K562 (cell line): ENCODE data around the gene PARP4. TPM values are rescaled to one million over a fixed set of nuclear protein-coding genes. Genes with fewer than 3 reads are reported as not detected.

Source experiments
- BMI1 ChIP-seq: fragments of 150-350 bp; IDR thresholded peaks from 2 replicates; pipeline ENCODE4 v1.6.1; 2014; ENCODE audit warnings: low read length
- DEAF1 ChIP-seq: fragments of 450-650 bp; formaldehyde crosslinking; IDR thresholded peaks from 2 replicates; pipeline ENCODE4 v1.4.0; 2020; ENCODE audit warnings: mild to moderate bottlenecking, moderate library complexity
- DLX4 ChIP-seq: fragments of 250-450 bp; sonication (Bioruptor Pico); IDR thresholded peaks from 2 replicates; pipeline ENCODE4 v1.6.1; 2021; ENCODE audit warnings: mild to moderate bottlenecking
- JUND ChIP-seq, 2 experiments: IDR thresholded peaks; 2 replicates in 1 of 2; 3 replicates in 1 of 2; pipeline ENCODE4 v1.6.1; 2011; ENCODE audit warnings: borderline replicate concordance in 2 of 2, low read depth in 2 of 2, low read length in 2 of 2, improper control_type of control experiment in 1 of 2, missing biosample characterization in 1 of 2, missing genetic modification characterization in 1 of 2, missing genetic modification reagents in 1 of 2
- KAT2B ChIP-seq: IDR thresholded peaks from one replicate; pipeline ENCODE4 v1.6.1; 2012; ENCODE audit warnings: low read depth, mild to moderate bottlenecking, control low read depth, inconsistent platforms, low read length, moderate library complexity
- KHSRP ChIP-seq: fragments of 450-650 bp; IDR thresholded peaks from 2 replicates; pipeline ENCODE4 v1.6.1; 2017
- L3MBTL2 ChIP-seq: fragments of 450-650 bp; IDR thresholded peaks from 2 replicates; pipeline ENCODE4 v1.6.1; 2016; ENCODE audit warnings: mild to moderate bottlenecking, moderate library complexity
- MYC ChIP-seq, 2 experiments: fragments of 250-450 bp in 1 of 2; sonication (Bioruptor Pico) in 1 of 2; IDR thresholded peaks; 2 replicates each; pipeline versions ENCODE4 v1.5.1 to v1.6.1; 2012 to 2021; ENCODE audit warnings: low read depth in 2 of 2, borderline replicate concordance in 1 of 2, improper control_type of control experiment in 1 of 2, low read length in 1 of 2, mild to moderate bottlenecking in 1 of 2, moderate library complexity in 1 of 2
- SMARCE1 ChIP-seq: fragments of 450-650 bp; IDR thresholded peaks from 2 replicates; pipeline ENCODE4 v1.7.1; 2016; ENCODE audit warnings: mild to moderate bottlenecking
- ZNF780A ChIP-seq: fragments of 250-450 bp; sonication (Bioruptor Pico); IDR thresholded peaks from 2 replicates; pipeline ENCODE4 v1.5.0; 2021; ENCODE audit warnings: mild to moderate bottlenecking
- polyA plus RNA-seq, 8 experiments: library from polyadenylated mRNA; depleted of rRNA in 4 of 8; stranded (reverse) in 5 of 8; unstranded in 3 of 8; fragments of >200 nt; fragmentation: Nextera tagmentation in 2 of 8; fragmentation: Illumina TruSeq in 1 of 8; extraction: Ambion mirVana in 2 of 8; extraction: Trizol in 1 of 8; gene quantifications; 2 replicates each; pipeline versions ENCODE4 v1.2.1 to v1.2.3, GENCODE V29; 2011 to 2014; ENCODE audit warnings: inconsistent platforms in 1 of 8, missing spikeins in 1 of 8
- total RNA-seq, 7 experiments: library from RNA; depleted of rRNA in 6 of 7; stranded (reverse); fragments of >200 nt in 6 of 7; fragmentation: Illumina TruSeq in 2 of 7; extraction: Trizol in 2 of 7; gene quantifications; 2 replicates each; pipeline versions ENCODE4 v1.2.1 to v1.2.3, GENCODE V29; 2011 to 2021; ENCODE audit warnings: low replicate concordance in 1 of 7
- TF ChIP-seq, protein P1 (sequence below): fragments of 450-650 bp; IDR thresholded peaks from 2 replicates; pipeline ENCODE4 v1.6.1; 2018; ENCODE audit warnings: mild to moderate bottlenecking, low read depth; ENCODE audit not compliant: partially characterized antibody
- TF ChIP-seq, protein P2 (sequence below), 2 experiments: fragments of 150-350 bp in 1 of 2; IDR thresholded peaks; 2 replicates each; pipeline ENCODE4 v1.6.1; 2012 to 2016; ENCODE audit warnings: low read depth in 2 of 2, low read length in 2 of 2, mild to moderate bottlenecking in 1 of 2, moderate library complexity in 1 of 2
- TF ChIP-seq, protein P3 (sequence below): IDR thresholded peaks from 2 replicates; pipeline ENCODE4 v1.6.1; 2016; ENCODE audit warnings: missing genetic modification characterization, missing compliant biosample characterization

The PARP4 gene
- total and polyA plus RNA-seq, 9 of the 15 experiments (the other 6 are each of a cell fraction or from before 2014, with no cell fraction given) = 6.3 to 26.3 (median 18.8) TPM

DNA sequence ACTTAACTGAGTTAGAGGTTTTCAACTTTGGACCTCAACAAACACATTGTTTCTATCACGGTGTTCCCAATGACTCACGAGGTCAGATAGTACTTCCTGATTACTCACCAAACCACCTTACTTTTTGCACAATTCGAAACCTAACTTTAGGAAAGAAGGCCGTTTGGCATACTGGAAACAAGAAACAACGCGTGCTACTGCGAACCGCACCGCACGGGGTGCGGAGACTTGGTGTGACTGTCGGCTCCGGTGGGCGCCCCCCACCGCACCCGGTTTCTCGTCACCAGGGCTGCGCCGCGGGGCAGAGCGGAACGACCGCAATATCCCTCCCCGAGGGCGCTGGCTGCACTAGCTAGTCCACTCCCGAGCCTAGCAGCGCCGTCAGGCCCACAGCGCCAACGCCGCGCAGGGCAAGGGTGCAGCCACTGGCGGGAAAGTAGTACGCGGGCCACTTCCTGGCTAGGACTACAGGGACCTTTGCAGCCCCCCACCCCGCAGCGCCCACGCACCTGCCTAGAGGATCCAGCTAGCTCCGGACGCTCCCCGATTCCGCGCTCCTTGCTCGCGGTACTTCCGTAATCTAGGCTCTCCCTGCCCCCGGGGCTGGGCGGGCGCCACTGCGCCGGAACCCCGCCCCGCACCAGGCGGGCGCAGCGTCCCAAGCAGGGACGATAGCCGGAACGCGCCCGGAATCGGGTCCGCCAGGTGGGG lies at the start of gene PARP4 (continued):
- TF ChIP-seq, protein P1, sequence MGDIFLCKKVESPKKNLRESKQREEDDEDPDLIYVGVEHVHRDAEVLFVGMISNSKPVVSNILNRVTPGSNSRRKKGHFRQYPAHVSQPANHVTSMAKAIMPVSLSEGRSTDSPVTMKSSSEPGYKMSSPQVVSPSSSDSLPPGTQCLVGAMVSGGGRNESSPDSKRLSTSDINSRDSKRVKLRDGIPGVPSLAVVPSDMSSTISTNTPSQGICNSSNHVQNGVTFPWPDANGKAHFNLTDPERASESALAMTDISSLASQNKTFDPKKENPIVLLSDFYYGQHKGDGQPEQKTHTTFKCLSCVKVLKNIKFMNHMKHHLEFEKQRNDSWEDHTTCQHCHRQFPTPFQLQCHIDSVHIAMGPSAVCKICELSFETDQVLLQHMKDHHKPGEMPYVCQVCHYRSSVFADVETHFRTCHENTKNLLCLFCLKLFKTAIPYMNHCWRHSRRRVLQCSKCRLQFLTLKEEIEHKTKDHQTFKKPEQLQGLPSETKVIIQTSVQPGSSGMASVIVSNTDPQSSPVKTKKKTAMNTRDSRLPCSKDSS = no peak
- TF ChIP-seq BMI1 = no peak
- no peak for TF ChIP-seq KAT2B
- TF ChIP-seq JUND (IDR thresholded peaks at IDR 0.05; ENCODE audit: borderline replicate concordance, low read depth, low read length) = peak; percentile 70
- TF ChIP-seq JUND (tag; IDR thresholded peaks at IDR 0.05; ENCODE audit: borderline replicate concordance, low read depth, low read length) = peak; percentile 62; the same call in 1 of the 3 replicates
- TF ChIP-seq KHSRP = no peak
- TF ChIP-seq, protein P2, sequence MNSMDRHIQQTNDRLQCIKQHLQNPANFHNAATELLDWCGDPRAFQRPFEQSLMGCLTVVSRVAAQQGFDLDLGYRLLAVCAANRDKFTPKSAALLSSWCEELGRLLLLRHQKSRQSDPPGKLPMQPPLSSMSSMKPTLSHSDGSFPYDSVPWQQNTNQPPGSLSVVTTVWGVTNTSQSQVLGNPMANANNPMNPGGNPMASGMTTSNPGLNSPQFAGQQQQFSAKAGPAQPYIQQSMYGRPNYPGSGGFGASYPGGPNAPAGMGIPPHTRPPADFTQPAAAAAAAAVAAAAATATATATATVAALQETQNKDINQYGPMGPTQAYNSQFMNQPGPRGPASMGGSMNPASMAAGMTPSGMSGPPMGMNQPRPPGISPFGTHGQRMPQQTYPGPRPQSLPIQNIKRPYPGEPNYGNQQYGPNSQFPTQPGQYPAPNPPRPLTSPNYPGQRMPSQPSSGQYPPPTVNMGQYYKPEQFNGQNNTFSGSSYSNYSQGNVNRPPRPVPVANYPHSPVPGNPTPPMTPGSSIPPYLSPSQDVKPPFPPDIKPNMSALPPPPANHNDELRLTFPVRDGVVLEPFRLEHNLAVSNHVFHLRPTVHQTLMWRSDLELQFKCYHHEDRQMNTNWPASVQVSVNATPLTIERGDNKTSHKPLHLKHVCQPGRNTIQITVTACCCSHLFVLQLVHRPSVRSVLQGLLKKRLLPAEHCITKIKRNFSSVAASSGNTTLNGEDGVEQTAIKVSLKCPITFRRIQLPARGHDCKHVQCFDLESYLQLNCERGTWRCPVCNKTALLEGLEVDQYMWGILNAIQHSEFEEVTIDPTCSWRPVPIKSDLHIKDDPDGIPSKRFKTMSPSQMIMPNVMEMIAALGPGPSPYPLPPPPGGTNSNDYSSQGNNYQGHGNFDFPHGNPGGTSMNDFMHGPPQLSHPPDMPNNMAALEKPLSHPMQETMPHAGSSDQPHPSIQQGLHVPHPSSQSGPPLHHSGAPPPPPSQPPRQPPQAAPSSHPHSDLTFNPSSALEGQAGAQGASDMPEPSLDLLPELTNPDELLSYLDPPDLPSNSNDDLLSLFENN (IDR thresholded peaks at IDR 0.05; ENCODE audit: low read depth in 2 of 2, low read length in 2 of 2) = 0 out of 4 replicates have a peak, but pooled peaks of 1 of the 2 experiments have one; percentile 28
- peak; percentile 71; the same call in 1 of the 2 replicates for TF ChIP-seq L3MBTL2
- TF ChIP-seq ZNF780A (CRISPR knock-in tag) = no peak
- peak; percentile 12; the same call in 1 of the 2 replicates for TF ChIP-seq MYC (IDR thresholded peaks at IDR 0.05; ENCODE audit: low read depth, low read length)
- peak; percentile 67; the same call in 1 of the 2 replicates for TF ChIP-seq MYC (CRISPR knock-in tag; IDR thresholded peaks at IDR 0.05; ENCODE audit: borderline replicate concordance, low read depth)
- peak; percentile 41; the same call in 1 of the 2 replicates for TF ChIP-seq SMARCE1
- TF ChIP-seq DEAF1 (CRISPR knock-in tag) = no peak
- no peak for TF ChIP-seq DLX4 (CRISPR knock-in tag)
- TF ChIP-seq, protein P3, sequence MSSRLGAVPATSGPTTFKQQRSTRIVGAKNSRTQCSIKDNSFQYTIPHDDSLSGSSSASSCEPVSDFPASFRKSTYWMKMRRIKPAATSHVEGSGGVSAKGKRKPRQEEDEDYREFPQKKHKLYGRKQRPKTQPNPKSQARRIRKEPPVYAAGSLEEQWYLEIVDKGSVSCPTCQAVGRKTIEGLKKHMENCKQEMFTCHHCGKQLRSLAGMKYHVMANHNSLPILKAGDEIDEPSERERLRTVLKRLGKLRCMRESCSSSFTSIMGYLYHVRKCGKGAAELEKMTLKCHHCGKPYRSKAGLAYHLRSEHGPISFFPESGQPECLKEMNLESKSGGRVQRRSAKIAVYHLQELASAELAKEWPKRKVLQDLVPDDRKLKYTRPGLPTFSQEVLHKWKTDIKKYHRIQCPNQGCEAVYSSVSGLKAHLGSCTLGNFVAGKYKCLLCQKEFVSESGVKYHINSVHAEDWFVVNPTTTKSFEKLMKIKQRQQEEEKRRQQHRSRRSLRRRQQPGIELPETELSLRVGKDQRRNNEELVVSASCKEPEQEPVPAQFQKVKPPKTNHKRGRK (tag) = no peak
